Fibroblast of lung (primary cell): Measurements from ENCODE around the gene KCTD2. TPM values are rescaled to one million over a fixed set of nuclear protein-coding genes. Genes with fewer than 3 reads are reported as not detected.

ENCODE experiments used
- DNase-seq, 2 donors: peaks; one replicate each; pipeline versions ENCODE4 v3.0.0 to v3.0.0-alpha.2; 2010; ENCODE audit warnings: low read depth in 2 of 2
- H2AFZ ChIP-seq: 2 replicates; pipeline ENCODE4 v1.5.1; 2012; ENCODE audit warnings: low read length, control low read depth, inconsistent platforms
- H3K27ac ChIP-seq: 2 replicates; pipeline ENCODE4 v1.5.1; 2011; ENCODE audit warnings: low read length, control low read depth; ENCODE audit not compliant: insufficient read depth
- H3K27me3 ChIP-seq: 2 replicates; pipeline ENCODE4 v1.5.1; 2011; ENCODE audit warnings: mild to moderate bottlenecking, low read length; ENCODE audit not compliant: control insufficient read depth, insufficient read depth
- H3K36me3 ChIP-seq: 2 replicates; pipeline ENCODE4 v1.5.1; 2011; ENCODE audit warnings: low read length; ENCODE audit not compliant: control insufficient read depth, insufficient read depth
- H3K4me1 ChIP-seq: 2 replicates; pipeline ENCODE4 v1.5.1; 2011; ENCODE audit warnings: low read length; ENCODE audit not compliant: control insufficient read depth, insufficient read depth; ENCODE audit errors: extremely low read depth
- H3K4me2 ChIP-seq: 2 replicates; pipeline ENCODE4 v1.5.1; 2011; ENCODE audit warnings: low read length, control low read depth; ENCODE audit not compliant: insufficient read depth; ENCODE audit errors: extremely low read depth
- H3K4me3 ChIP-seq, 4 experiments: fragments of 200-600 bp in 1 of 4; sonication (generic) in 1 of 4; replicated peaks in 1 of 4; 2 replicates each; pipeline ENCODE4 v1.5.1; 2011 to 2016; ENCODE audit warnings: low read length in 4 of 4, low read depth in 3 of 4, mild to moderate bottlenecking in 3 of 4, control low read depth in 2 of 4, inconsistent platforms in 1 of 4, mixed read lengths in 1 of 4; ENCODE audit not compliant: insufficient read depth in 1 of 4; ENCODE audit errors: control extremely low read depth in 1 of 4
- H3K79me2 ChIP-seq: 2 replicates; pipeline ENCODE4 v1.5.1; 2012; ENCODE audit warnings: mild to moderate bottlenecking, low read length, inconsistent platforms; ENCODE audit not compliant: control insufficient read depth, insufficient read depth
- H3K9ac ChIP-seq: 2 replicates; pipeline ENCODE4 v1.5.1; 2011; ENCODE audit warnings: mild to moderate bottlenecking, low read length, control low read depth; ENCODE audit not compliant: insufficient read depth
- H3K9me3 ChIP-seq: 2 replicates; pipeline ENCODE4 v1.5.1; 2012; ENCODE audit warnings: low read depth, low read length; ENCODE audit not compliant: control insufficient read depth, insufficient read depth
- H4K20me1 ChIP-seq: 2 replicates; pipeline ENCODE4 v1.5.1; 2011; ENCODE audit warnings: low read length; ENCODE audit not compliant: control insufficient read depth, insufficient read depth; ENCODE audit errors: extremely low read depth
- EZH2 ChIP-seq: IDR thresholded peaks from 2 replicates; pipeline ENCODE4 v1.5.1; 2012; ENCODE audit warnings: low read length, control low read depth, mild to moderate bottlenecking; ENCODE audit errors: missing control alignments
- polyA plus RNA-seq, 2 donors: library from polyadenylated mRNA; depleted of rRNA in 1 of 2; stranded (reverse) in 1 of 2; unstranded in 1 of 2; fragments of >200 nt; gene quantifications; 2 replicates each; pipeline ENCODE4 v1.2.1, GENCODE V29; 2011 to 2012; ENCODE audit warnings: missing spikeins in 1 of 2
- total RNA-seq: library from RNA; depleted of rRNA; stranded (reverse); fragments of >200 nt; gene quantifications from 2 replicates; pipeline ENCODE4 v1.2.1, GENCODE V29; 2014
- TF ChIP-seq, protein P1 (sequence below), 2 donors: IDR thresholded peaks in 1 of 2; conservative IDR thresholded peaks in 1 of 2; 1 replicate in 1 of 2; 2 replicates in 1 of 2; pipeline ENCODE4 v1.5.1; 2011 to 2012; ENCODE audit warnings: low read length in 2 of 2, control low read depth in 1 of 2, inconsistent platforms in 1 of 2, low read depth in 1 of 2, mild to moderate bottlenecking in 1 of 2

The KCTD2 gene
- total and polyA plus RNA-seq, 2 donors (not counting 1 experiment from before 2014, with no cell fraction given) = 17.7 to 29.5 TPM

DNA sequence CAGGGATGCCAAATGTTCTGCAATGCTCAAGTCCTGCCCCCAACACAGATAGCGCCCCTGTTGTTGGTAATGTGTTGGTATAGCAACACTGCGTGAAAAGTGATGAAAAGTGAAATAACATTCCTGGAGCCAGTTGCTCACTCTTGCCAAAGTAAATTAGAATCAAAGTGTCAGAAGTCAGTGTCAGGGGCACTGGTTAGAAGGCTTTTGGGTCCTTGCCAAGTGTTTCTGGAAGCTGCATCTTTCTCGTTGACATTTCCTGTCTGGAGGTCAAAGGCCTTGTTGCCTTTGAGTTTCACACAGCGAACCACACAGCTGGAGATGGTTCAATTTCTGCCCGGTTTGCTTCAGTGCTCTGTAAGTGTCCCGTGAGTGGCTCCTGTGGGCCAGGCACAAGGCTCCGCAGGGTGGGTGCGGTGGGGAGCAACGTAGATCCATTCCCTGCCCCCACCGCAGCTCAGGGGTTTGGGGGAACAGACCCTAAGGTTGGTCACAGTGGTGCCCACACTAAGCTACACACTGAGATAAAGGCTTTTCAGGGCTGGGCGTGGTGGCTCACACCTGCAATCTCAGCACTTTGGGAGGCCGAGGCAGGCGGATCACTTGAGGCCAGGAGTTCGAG, 37.1 kb downstream of the KCTD2 start:
- Histone ChIP-seq H3K4me2 (no peak overlapping the region), H4K20me1 (no peaks in the 10 kb centered on the region), H3K27me3 (no peaks in the 10 kb centered on the region), H3K79me2 (no peaks in the 10 kb centered on the region), H2AFZ (no peak overlapping the region), H3K4me1 (peaks cover 21% of the 10 kb centered on the region), H3K9ac (no peak overlapping the region), H3K27ac (no peak overlapping the region), H3K4me3 (no peak overlapping the region), H3K9me3 (no peaks in the 10 kb centered on the region), H3K36me3 (no peaks in the 10 kb centered on the region)
- TF ChIP-seq EZH2 = no peak
- TF ChIP-seq, protein P1, sequence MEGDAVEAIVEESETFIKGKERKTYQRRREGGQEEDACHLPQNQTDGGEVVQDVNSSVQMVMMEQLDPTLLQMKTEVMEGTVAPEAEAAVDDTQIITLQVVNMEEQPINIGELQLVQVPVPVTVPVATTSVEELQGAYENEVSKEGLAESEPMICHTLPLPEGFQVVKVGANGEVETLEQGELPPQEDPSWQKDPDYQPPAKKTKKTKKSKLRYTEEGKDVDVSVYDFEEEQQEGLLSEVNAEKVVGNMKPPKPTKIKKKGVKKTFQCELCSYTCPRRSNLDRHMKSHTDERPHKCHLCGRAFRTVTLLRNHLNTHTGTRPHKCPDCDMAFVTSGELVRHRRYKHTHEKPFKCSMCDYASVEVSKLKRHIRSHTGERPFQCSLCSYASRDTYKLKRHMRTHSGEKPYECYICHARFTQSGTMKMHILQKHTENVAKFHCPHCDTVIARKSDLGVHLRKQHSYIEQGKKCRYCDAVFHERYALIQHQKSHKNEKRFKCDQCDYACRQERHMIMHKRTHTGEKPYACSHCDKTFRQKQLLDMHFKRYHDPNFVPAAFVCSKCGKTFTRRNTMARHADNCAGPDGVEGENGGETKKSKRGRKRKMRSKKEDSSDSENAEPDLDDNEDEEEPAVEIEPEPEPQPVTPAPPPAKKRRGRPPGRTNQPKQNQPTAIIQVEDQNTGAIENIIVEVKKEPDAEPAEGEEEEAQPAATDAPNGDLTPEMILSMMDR (conservative IDR thresholded peaks at IDR 0.05 in 1 of 2, IDR thresholded peaks at IDR 0.05 in 1 of 2; ENCODE audit: low read depth in 1 of 2, low read length in 2 of 2) = no peak
- DNase-seq = peak in 1 of 2 donors; percentile 59

DNA sequence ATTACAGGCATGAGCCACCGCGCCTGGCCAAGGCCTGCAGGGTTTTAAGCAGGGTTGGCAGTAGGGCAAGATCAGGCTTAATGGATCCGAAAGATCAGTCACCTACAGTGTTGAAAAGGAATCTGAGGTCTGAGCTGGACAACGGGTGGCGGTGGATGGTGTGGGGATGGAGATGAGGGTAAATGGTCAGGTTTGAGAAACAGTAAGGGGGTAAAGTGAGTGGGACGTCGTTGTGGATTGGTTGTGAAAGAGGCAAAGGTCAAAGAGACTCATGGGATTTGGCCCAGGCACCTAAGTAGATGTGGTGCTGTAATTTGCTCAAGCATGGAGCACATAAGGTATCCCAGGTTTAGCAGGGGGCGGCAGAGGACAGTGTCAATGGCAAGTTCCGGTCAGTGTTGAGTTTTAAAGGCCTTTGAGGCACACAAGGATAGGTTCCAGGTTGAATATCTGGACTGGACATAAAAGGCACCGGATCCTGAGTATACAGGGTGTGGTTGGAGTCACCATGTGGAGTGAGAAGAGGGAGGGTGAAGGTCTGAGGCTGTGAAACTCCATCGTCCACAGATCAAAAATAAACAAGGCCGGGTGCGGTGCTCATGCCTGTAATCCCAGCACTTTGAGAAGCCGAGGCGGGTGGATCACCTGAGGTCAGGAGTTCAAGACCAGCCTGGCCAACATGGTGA, 39.6 kb downstream of the KCTD2 start:
- Histone ChIP-seq H3K9ac (no peak overlapping the region), H3K27me3 (no peaks in the 10 kb centered on the region), H3K36me3 (no peaks in the 10 kb centered on the region), H3K4me3 (no peak overlapping the region), H3K4me1 (peaks cover 21% of the 10 kb centered on the region), H3K79me2 (no peaks in the 10 kb centered on the region), H3K9me3 (no peaks in the 10 kb centered on the region), H3K27ac (no peak overlapping the region), H4K20me1 (no peaks in the 10 kb centered on the region), H2AFZ (no peak overlapping the region), H3K4me2 (no peak overlapping the region)
- no peak for DNase-seq
- TF ChIP-seq EZH2 = no peak
- TF ChIP-seq, protein P1 (conservative IDR thresholded peaks at IDR 0.05 in 1 of 2, IDR thresholded peaks at IDR 0.05 in 1 of 2; ENCODE audit: low read depth in 1 of 2, low read length in 2 of 2) = no peak

DNA sequence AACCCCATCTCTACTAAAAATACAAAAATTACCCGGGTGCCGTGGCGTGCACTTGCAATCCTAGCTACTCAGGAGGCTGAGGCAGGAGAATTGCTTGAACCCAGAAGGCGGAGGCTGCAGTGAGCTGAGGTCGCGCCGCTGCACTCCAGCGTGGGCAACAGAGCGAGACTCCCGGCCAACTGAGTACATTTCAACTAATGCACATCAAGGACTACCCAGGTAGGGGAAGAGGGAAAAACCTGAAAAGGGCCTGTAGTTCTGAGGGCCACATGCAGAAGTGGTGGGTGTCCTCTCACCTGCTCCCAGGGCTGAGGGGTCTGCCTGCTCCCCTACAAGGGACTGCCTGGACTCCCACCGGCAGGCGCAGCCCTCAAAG, 40.1 kb downstream of the KCTD2 start:
- no peaks in the 10 kb centered on the region for H3K79me2 ChIP-seq
- H3K4me2 ChIP-seq = peak overlapping the region; percentile 82
- no peaks in the 10 kb centered on the region for H4K20me1 ChIP-seq
- H3K27ac ChIP-seq = peak overlapping the region; percentile 23
- peaks cover 21% of the 10 kb centered on the region for H3K4me1 ChIP-seq
- H3K9ac ChIP-seq = peak overlapping the region; percentile 36
- H2AFZ ChIP-seq = peak overlapping the region; percentile 82
- TF ChIP-seq, protein P1 (conservative IDR thresholded peaks at IDR 0.05 in 1 of 2, IDR thresholded peaks at IDR 0.05 in 1 of 2; ENCODE audit: low read depth in 1 of 2, low read length in 2 of 2) = no peak
- TF ChIP-seq EZH2 = no peak
- no peaks in the 10 kb centered on the region for H3K36me3 ChIP-seq
- no peak for DNase-seq
- H3K9me3 ChIP-seq = no peaks in the 10 kb centered on the region
- peak overlapping the region; percentile 21 to 60 (median 40) for H3K4me3 ChIP-seq
- H3K27me3 ChIP-seq = no peaks in the 10 kb centered on the region
